GM21619 (cell line): ENCODE results near the gene PRRC2A.
"Not testable (repeated sequence)": the region's sequence is repeated elsewhere in the genome, so short reads cannot be mapped to it uniquely, and the experiment has no call there.

Source experiments
- ATAC-seq: cut with Tn5 transposase; IDR thresholded peaks from one replicate; pipeline ENCODE4 v1.9.1; 2021; ENCODE audit not compliant: unreplicated experiment

The PRRC2A gene

DNA sequence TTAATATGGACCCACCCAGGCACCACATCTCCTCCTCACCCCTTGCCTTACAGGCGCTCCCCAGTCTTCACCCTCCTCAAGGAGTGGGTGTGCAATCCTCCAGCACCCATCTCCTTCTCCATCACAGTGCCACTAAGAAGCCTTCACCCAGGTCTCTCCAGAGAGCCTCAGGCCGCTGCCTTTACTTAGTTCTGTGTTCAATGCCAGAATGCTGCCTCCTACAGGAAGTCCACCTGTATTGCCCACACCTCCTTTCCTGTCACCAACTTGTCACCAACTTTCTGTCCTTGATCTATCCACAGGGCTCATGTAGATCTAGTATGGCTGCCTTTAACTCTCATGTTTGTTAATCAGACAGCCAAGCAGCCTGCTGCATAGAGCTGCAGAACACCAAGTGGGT, 35.0 kb upstream of the PRRC2A start:
- ATAC-seq = no peak

DNA sequence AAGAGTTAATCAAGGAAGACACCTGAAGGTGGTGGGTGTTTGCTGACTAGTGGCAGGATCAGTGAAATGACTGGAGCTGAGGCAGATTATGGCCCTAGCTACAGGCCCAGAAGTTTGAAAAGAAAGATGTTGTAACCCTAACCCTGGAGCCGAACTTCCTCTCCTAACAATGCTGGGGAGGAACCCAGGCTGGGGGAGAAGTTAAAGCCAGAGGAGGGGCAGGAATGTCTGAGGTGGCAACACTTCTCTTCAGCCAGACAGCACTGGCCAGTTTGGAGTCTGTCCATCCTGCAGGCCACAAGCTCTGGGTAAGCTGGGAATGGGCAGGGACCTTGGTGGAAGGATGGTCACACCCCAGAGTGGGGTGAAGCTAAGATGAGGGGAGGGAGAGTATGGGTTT, 34.5 kb upstream of the PRRC2A start, which contains the start of gene LST1:
TSS of gene LST1 (plus strand) at position 270 of the 400 bp plus-strand sequence. CDS start 1,023 bp downstream, outside the sequence.
- no peak for ATAC-seq

GRCh38 chr6:31586599-31587281, 33.8 kb upstream of the PRRC2A start:
- no peak for ATAC-seq

DNA sequence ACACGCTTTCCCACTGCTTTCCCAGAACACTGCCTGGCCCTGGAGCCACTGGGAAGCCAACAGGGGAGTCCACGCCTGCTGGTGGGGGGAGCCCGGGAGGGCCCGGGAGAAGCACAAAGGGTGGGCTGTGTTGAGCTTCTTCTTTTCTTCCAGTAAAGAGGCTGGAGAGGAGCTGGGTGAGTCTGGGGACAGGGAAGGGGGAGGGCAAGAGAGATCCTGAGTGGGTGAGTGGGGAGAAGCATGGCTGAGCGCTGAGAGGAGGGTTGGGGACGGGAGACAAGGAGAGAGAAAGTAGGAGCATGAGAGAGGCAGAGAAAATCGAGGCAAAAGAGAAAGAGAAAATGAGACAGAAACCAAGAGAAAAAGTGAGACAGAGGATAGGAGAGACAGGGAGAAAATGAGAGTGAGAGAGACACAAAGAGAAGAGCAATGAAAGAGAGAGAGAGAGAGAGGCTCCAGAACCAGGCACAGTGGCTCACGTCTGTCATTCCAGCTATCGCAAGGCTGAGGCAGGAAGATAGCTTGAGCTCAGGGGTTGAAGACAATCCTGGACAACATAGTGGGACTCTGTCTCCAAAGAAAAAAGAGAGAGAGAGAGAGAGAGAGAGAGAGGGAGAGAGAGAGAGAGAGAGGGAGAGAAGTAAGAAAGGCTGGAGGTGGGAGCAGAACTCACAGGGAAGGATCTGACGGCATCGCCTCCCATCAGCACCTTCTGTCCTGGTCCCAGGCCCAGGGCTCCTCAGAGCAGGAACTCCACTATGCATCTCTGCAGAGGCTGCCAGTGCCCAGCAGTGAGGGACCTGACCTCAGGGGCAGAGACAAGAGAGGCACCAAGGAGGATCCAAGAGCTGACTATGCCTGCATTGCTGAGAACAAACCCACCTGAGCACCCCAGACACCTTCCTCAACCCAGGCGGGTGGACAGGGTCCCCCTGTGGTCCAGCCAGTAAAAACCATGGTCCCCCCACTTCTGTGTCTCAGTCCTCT, 32.4 kb upstream of the PRRC2A start:
- no peak for ATAC-seq

DNA sequence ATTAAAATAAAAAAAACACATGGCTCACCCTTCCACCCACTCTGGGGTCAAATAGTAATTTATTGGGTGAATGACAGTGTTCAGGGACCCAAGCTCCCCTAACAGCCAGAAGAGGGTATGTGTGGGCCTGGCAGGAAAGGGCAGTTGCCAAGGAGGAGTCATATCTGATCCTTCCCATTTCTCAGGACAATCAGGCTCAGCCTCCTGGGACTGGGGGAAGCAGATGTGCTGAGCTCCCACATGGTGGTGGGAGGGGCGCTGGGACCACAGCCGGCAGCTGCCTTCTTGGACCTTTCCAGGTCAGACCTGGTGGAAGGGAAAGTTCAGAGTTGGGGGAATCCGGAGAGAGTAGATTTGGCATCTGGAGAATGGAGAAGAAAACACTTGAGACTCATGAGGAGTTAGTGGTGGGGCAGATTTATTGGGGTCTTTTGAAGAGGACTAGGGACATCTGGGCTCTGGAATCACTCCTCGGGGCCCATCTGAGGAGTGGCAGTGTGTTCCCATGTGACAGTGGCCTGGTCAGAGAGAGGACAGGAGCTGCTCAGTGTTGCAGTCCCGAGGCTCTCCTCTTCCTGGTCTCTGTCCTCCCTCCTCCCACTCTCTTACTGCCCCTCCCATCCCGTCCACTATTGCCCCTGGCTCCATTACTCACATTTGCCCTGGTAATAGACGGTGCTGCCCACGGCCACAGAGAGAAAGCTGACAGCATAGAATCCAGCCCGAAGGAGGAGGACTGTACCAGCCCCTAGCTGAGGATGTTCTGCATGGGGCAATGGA, 31.5 kb upstream of the PRRC2A start:
- no peak for ATAC-seq

DNA sequence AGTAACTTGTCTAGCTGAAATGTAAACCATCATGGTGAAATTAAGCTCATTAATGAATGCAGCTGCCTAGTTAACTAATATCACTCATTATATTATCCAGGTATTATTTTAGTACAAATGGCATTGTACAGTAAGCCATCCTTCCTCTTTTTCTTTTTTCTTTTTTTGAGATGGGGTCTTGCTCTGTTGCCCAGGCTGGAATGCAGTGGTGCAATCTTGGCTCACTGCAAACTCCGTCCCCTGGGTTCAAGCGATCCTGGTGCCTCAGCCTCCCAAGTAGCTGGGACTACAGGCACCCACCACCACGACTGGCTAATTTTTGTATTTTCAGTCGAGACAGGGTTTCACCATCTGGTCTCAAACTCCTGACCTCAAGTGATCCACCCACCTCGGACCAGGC, 29.8 kb upstream of the PRRC2A start:
- not testable (repeated sequence) for ATAC-seq

GRCh38 chr6:31592396-31592771, 28.1 kb upstream of the PRRC2A start:
- no peak for ATAC-seq

GRCh38 chr6:31597006-31597405, 23.5 kb upstream of the PRRC2A start:
- ATAC-seq = no peak

DNA sequence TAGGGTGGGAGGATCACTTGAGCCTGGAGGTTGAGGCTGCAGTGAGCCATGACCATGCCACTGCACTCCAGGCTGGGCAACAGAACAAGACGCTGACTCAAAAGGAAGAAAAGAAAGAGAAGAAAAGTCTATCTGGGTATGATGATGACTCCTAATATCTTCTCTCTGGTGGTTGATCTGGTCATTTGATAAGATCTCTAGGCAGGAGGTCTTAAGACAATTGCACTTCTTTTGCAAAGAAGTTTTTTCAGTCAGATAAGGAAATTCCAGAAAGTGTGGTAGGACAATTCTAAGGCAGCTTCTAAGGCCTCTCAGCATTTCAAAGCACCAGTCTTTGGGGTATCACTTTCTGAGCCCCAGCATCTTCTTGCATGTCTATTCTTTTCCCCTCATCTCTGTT, 13.2 kb upstream of the PRRC2A start:
- no peak for ATAC-seq

DNA sequence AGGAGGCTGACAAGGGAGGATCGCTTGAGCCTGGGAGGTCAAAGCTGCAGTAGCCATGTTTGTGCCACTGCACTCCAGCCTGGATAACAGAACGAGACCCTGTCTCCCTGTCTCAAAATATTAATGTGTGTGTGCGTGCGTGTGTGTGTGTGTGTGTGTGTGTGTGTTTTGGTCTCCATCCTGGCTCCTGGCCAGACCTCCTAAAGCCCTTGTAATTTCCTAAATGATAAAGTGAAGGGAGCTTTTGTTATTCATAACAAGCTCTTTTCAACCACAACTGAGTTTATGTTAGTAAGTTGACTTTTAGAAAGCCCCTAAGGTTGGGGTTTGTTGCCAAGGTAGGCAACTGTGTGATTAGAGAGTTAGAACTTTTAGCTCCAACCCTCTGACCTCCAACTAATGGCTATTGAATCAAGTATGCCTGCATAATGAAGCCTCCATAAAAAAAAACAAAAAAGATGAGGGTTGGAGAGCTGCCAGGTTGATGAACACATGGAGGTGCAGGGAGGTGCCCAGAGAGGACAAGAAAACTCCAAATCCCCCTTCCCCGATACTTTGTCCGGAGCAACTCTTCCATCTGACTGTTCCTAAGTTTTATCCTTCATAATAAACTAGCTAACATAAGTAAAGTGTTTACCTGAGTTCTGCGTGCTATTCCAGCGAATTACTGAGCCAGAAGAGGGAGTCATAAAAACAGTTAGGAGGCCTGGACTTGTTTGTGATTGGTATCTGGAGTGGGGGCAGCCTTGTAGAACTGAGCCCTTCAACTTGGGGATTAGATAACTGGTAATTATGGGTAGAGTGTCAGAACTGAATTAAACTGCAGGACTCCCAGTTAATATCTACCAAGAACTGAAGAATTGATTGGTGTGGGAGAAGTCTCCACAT, 10.8 kb upstream of the PRRC2A start:
- ATAC-seq = no peak

- ATAC-seq = no peak
These were observed 9.5 kb upstream of the PRRC2A start for GRCh38 chr6:31610968-31611367.

DNA sequence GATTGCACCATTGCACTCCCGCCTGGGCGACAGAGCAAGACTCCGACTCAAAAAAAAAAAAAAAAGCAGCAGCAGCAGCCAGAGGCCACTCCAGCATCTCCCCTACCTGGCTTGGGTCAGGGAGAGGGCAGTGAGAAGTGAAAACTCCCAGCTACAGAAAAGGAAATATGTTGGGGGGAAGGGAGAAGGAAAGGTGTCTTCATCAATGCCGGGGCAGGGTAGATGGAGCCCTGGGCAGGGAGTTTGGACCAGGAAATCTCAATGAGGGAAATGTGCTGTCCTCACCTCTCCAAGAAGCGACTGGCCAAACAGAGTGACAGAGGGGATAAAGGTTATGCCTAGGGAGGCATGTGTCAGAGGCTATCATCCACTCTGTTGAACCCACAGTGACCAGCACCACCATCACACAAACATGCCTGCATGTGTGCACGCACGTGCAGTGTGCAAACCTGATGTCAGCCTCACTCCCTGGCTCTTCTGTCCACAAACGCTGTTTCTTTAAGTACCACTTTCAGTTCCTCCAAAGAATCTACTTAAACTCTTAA, 6.4 kb upstream of the PRRC2A start:
- no peak for ATAC-seq

GRCh38 chr6:31614684-31615578, 5.6 kb upstream of the PRRC2A start, which contains the start of gene AIF1:
Gene AIF1 (plus strand): TSS chr6:31615234. CDS start chr6:31615330, 96 bp downstream.
- ATAC-seq = no peak

GRCh38 chr6:31615748-31616147, 4.8 kb upstream of the PRRC2A start:
- ATAC-seq = no peak

DNA sequence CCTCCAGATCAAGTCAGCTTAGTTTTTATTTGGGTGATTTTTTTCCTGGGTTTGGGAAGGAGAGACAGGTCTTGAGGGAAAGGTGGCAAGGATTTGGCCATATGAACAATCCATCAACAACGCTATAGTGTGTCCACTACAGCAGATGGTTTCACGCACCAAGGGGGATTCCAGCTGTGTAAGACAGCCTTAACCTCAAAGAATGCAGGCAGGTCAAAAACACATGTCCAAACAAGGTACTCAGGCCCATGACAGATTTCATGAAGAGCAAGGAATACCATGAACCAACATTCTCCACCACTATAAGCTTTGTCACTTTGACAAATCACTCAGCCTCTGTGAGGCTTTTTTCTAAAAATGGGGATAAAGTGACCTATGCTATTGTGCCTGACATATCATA, 3.5 kb upstream of the PRRC2A start:
- ATAC-seq = no peak

DNA sequence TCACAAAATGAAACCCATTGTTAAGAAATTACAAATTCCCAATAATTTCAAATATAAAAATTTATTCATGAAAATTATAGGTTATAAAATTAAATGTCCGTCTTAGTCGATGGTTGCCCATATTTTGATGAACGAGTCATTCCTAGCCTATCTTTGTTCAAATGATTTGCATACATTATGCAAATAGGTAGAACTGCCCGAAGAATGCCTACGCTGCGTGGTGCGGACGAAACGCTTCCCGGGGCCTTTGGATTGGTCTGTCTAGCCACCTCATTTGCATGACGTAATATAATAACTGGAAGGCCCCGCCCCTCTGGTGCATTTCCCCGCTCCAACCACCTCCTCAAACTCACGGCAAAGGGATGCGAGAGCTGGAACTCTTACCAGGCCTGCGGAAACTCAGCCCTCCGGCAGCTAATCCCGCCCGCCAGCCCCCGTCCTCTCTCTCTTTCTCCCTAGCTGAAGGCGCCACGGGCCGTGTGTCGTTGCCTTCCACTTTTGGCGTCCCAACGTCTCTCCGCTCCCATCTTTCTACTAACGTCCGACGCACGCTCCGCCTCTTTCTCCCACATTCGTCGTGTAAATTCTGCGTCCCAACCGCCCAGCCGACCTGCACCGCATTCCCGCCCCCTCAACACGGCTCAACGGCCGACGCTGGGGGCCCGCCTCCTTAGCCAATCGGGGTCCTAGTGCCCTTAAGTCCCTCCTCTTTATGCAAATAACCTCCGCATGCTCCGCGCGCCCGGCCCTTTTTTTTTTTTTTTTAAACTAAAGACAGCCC, 520 bp upstream of the PRRC2A start:
- peak; percentile 71 for ATAC-seq

DNA sequence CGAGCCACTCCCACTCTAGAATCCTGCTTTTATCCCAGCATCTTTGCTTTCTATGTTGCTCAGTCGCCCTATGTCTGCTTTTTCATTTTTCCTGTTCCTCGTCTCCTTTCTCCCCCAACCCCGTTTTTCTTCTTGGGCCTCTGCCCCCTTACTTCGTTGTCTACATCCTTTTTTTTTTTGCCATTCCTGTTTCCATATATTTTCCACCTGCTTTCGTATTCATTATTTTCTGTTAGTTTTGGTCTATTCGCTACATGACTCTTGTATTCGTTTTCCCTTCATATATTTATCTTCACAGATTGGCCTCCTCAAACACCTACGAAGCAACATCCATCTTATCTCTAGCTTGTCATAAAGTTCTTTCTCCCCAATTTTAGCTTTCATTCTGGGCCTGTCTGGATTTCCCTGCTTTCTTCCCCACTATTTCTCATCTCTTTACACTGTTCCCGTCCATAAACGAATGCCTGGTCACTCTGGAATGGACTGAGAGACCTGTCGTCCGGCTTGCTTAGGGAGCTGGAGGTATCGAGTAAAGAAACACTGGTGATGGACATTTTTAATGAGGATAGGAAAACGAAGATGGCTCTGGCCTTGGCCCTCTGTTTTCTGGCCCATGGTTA, 915 bp downstream of the PRRC2A start:
- no peak for ATAC-seq

- no peak for ATAC-seq
These were observed 1.5 kb downstream of the PRRC2A start for GRCh38 chr6:31621991-31622390.
